ENCODE data around the gene KDM4C. TPM values are rescaled to one million over a fixed set of nuclear protein-coding genes. Genes with fewer than 3 reads are reported as not detected.

Gene KDM4C
- total and polyA plus RNA-seq, 2 of the 8 experiments (the other 6 are each of a cell fraction or from before 2014, with no cell fraction given) = 13.0 to 26.1 TPM

DNA sequence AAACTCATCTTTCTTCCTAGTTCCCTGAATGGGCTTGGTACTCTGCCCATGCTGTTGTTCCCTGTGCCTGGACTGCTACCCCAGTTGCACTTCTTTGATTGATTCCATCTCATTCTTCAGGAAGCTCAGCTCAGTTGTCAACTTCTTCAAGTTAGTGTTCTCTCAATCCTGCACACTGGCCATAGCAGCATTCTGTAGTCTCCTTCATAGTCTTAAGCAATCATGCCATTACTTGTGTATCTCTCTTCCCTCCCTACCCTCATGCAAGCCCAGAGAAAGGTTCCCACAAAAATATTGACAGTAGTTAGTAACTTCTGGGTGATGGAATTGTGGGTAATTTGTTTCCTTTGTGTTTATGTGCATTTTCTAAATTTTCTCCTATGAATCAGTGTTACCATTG is 5.5 kb downstream of the KDM4C start:
- Histone ChIP-seq H3K23ac (ENCODE audit: insufficient read length) (no peak overlapping the region), H3K36me3 (ENCODE audit: control insufficient read depth in 2 of 4, insufficient read depth in 4 of 4, low read length in 3 of 4) (no peaks in the 10 kb centered on the region), H4K5ac (ENCODE audit: insufficient read length, low read depth, low read length) (no peak overlapping the region), H2BK5ac (ENCODE audit: low read depth, low read length) (peak overlapping the region; percentile 41; the same call in 1 of the 2 replicates), H2AFZ (ENCODE audit: low read length) (no peak overlapping the region), H4K91ac (replicated peaks; ENCODE audit: insufficient read length, low read length) (no peak overlapping the region), H3K27ac (ENCODE audit: low read depth, low read length) (no peak overlapping the region), H3K9me3 (ENCODE audit: insufficient read depth in 2 of 2, low read depth in 1 of 2, low read length in 1 of 2) (no peaks in the 10 kb centered on the region), H3K79me1 (ENCODE audit: low read depth, low read length) (peaks cover 6% of the 10 kb centered on the region), H3K18ac (ENCODE audit: extremely low read depth, low read length) (peak overlapping the region; percentile 39), H4K8ac (ENCODE audit: extremely low read depth, insufficient read depth, low read length) (no peak overlapping the region), H3K4me2 (ENCODE audit: insufficient read depth in 1 of 2, low read depth in 2 of 2, low read length in 2 of 2) (no peak overlapping the region), H4K20me1 (replicated peaks in 1 of 2; ENCODE audit: control insufficient read depth in 1 of 2, insufficient read depth in 2 of 2, low read length in 2 of 2) (no peaks in the 10 kb centered on the region), H3K23me2 (ENCODE audit: low read depth, low read length) (peaks cover 7% of the 10 kb centered on the region; the same call in 1 of the 2 replicates), H3K14ac (ENCODE audit: insufficient read length) (no peak overlapping the region), H3K9ac (replicated peaks in 1 of 4; ENCODE audit: extremely low read depth in 1 of 4, low read depth in 3 of 4, low read length in 3 of 4) (no peak overlapping the region; a peak in 2 of 7 replicates), H3K4me1 (replicated peaks in 1 of 4; ENCODE audit: control insufficient read depth in 3 of 4, insufficient read depth in 4 of 4, low read length in 3 of 4) (peaks cover 1 to 16% (median 10%) of the 10 kb centered on the region in 4 experiments; a peak in 5 of 7 replicates), H3K79me2 (ENCODE audit: control insufficient read depth in 1 of 2, insufficient read depth in 2 of 2, low read length in 2 of 2) (peaks cover 10 to 88% of the 10 kb centered on the region in 2 experiments), H2BK15ac (ENCODE audit: low read length) (peak overlapping the region; percentile 3; the same call in 1 of the 2 replicates), H2AK5ac (ENCODE audit: low read depth, low read length) (no peak overlapping the region; the same call in 1 of the 2 replicates), H3K56ac (replicated peaks; ENCODE audit: insufficient read length, low read depth, low read length) (no peak overlapping the region), H3K4ac (replicated peaks; ENCODE audit: insufficient read length, low read depth, low read length) (no peak overlapping the region), H3K27me3 (replicated peaks in 1 of 4; ENCODE audit: control insufficient read depth in 3 of 4, extremely low read depth in 1 of 4, insufficient read depth in 3 of 4, low read length in 3 of 4) (no peaks in the 10 kb centered on the region), H2BK20ac (ENCODE audit: low read length) (peak overlapping the region; percentile 29; the same call in 1 of the 2 replicates), H2BK120ac (replicated peaks; ENCODE audit: low read depth, low read length) (peak overlapping the region; percentile 71), H3K4me3 (ENCODE audit: extremely low read depth in 1 of 4, insufficient read depth in 2 of 4, low read depth in 3 of 4, low read length in 4 of 4) (no peak overlapping the region), H2BK12ac (ENCODE audit: low read depth, low read length) (no peak overlapping the region; the same call in 1 of the 2 replicates)
- ChIA-PET POLR2A (ENCODE audit: partially characterized antibody) (interaction anchor here (1.3 kb wide), 1 partner anchor 8 kb away, joined by 3 read pairs; no protein-coding TSS in a partner anchor), CTCF (ENCODE audit: partially characterized antibody) (no interaction called here)
- no peak for FAIRE-seq
- TF ChIP-seq KDM5A (IDR thresholded peaks at IDR 0.05; ENCODE audit: low read length) = no peak
- TF ChIP-seq, protein P1, sequence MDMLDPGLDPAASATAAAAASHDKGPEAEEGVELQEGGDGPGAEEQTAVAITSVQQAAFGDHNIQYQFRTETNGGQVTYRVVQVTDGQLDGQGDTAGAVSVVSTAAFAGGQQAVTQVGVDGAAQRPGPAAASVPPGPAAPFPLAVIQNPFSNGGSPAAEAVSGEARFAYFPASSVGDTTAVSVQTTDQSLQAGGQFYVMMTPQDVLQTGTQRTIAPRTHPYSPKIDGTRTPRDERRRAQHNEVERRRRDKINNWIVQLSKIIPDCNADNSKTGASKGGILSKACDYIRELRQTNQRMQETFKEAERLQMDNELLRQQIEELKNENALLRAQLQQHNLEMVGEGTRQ (IDR thresholded peaks at IDR 0.05; ENCODE audit: low read length) = no peak
- TF ChIP-seq SIN3A (conservative IDR thresholded peaks at IDR 0.05 in 1 of 2, IDR thresholded peaks at IDR 0.05 in 1 of 2; ENCODE audit: low read depth in 1 of 2, low read length in 2 of 2) = no peak
- TF ChIP-seq ZNF274 (IDR thresholded peaks at IDR 0.05; ENCODE audit: borderline replicate concordance, extremely low read depth, low read length) = no peak
- no peak for TF ChIP-seq CHD1 (IDR thresholded peaks at IDR 0.05; ENCODE audit: low read depth, low read length)
- TF ChIP-seq, protein P2, sequence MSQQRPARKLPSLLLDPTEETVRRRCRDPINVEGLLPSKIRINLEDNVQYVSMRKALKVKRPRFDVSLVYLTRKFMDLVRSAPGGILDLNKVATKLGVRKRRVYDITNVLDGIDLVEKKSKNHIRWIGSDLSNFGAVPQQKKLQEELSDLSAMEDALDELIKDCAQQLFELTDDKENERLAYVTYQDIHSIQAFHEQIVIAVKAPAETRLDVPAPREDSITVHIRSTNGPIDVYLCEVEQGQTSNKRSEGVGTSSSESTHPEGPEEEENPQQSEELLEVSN (IDR thresholded peaks at IDR 0.05) = no peak
- TF ChIP-seq CBX8 (IDR thresholded peaks at IDR 0.05; ENCODE audit: borderline replicate concordance, low read depth, low read length) = no peak
- TF ChIP-seq SP4 (IDR thresholded peaks at IDR 0.05; ENCODE audit: low read length) = no peak
- TF ChIP-seq POLR2AphosphoS5 (IDR thresholded peaks at IDR 0.05; ENCODE audit: low read depth, low read length) = no peak
- no peak for DNase-seq (ENCODE audit: low read depth in 1 of 2, low spot score in 2 of 2)

Data from H1 (cell line).